Naive B cell (primary cell): Measurements from ENCODE around the gene LXN. TPM values are rescaled to one million over a fixed set of nuclear protein-coding genes. Genes with fewer than 3 reads are reported as not detected.
A peak's percentile ranks its signal among the peaks of the same experiment; 100 is the strongest.

ENCODE experiments used
- ATAC-seq, 2 donors: fragments of 150-1000 bp; cut with Tn5 transposase; 2 replicates each; pipeline ENCODE4 v1.10.0; 2021; ENCODE audit warnings: low read depth in 2 of 2, mild to moderate bottlenecking in 2 of 2, moderate library complexity in 2 of 2
- DNase-seq: peaks from one replicate; pipeline ENCODE4 v3.0.0; 2022
- H3K27ac Mint-ChIP-seq, 6 donors: one replicate each; pipeline ENCODE4 v1.8.0; 2020 to 2022; ENCODE audit warnings: mild to moderate bottlenecking in 6 of 6, mixed read lengths in 6 of 6, moderate library complexity in 5 of 6, inconsistent platforms in 2 of 6
- H3K27me3 Mint-ChIP-seq, 3 donors: one replicate each; pipeline ENCODE4 v1.8.0; 2021 to 2022; ENCODE audit warnings: mixed read lengths in 3 of 3, mild to moderate bottlenecking in 1 of 3
- H3K36me3 Mint-ChIP-seq, 2 donors: one replicate each; pipeline ENCODE4 v1.8.0; 2020 to 2022; ENCODE audit warnings: mixed read lengths in 2 of 2, inconsistent platforms in 1 of 2, mild to moderate bottlenecking in 1 of 2
- H3K4me1 Mint-ChIP-seq, 3 donors: one replicate each; pipeline ENCODE4 v1.8.0; 2020 to 2022; ENCODE audit warnings: mixed read lengths in 3 of 3, inconsistent platforms in 1 of 3, mild to moderate bottlenecking in 1 of 3, moderate library complexity in 1 of 3
- H3K4me3 Mint-ChIP-seq, 8 donors: one replicate each; pipeline ENCODE4 v1.8.0; 2020 to 2022; ENCODE audit warnings: mild to moderate bottlenecking in 8 of 8, mixed read lengths in 8 of 8, moderate library complexity in 8 of 8, inconsistent platforms in 2 of 8
- H3K9me3 Mint-ChIP-seq, 7 donors: one replicate each; pipeline ENCODE4 v1.8.0; 2020 to 2022; ENCODE audit warnings: mixed read lengths in 7 of 7, mild to moderate bottlenecking in 5 of 7, inconsistent platforms in 2 of 7, moderate library complexity in 1 of 7
- polyA plus RNA-seq, 6 donors: library from polyadenylated mRNA; unstranded; fragments of 300-500 nt; fragmentation: Illumina TruSeq; gene quantifications; one replicate each; pipeline ENCODE4 v1.2.3, GENCODE V29; 2021; ENCODE audit warnings: low read depth in 6 of 6

LXN gene
- 10 to 100 TPM in 4 of 6 donors, 1 to 10 TPM in 2; 6.2 to 15.4 (median 12.0) TPM for polyA plus RNA-seq

GRCh38 chr3:158672215-158673176 is at the start of gene LXN:
Gene LXN (minus strand): TSS chr3:158672648. CDS start chr3:158672478, 170 bp downstream.
- peak within 1 kb of the TSS; percentile 70 to 96 (median 90) for H3K27ac Mint-ChIP-seq
- no peaks in the 10 kb centered on the region for H3K27me3 Mint-ChIP-seq
- peaks cover 0 to 16% of the 10 kb centered on the region in 2 donors for H3K36me3 Mint-ChIP-seq
- peaks cover 18 to 28% (median 23%) of the 10 kb centered on the region in 3 donors for H3K4me1 Mint-ChIP-seq
- DNase-seq = peak; percentile 63
- peak; percentile 94 to 95 for ATAC-seq
- no peaks in the 10 kb centered on the region for H3K9me3 Mint-ChIP-seq
- peak within 1 kb of the TSS; percentile 89 to 97 (median 95) for H3K4me3 Mint-ChIP-seq

- H3K4me3 Mint-ChIP-seq = peak overlapping the region in 3 of 8 donors; percentile 70 to 89 (median 85)
- H3K9me3 Mint-ChIP-seq = peaks cover 0 to 3% (median 0%) of the 10 kb centered on the region in 7 donors
- H3K27ac Mint-ChIP-seq = no peak overlapping the region
- peaks cover 17 to 29% (median 20%) of the 10 kb centered on the region in 3 donors for H3K4me1 Mint-ChIP-seq
- DNase-seq (no peak), ATAC-seq (no peak)
- peaks cover 0 to 6% of the 10 kb centered on the region in 2 donors for H3K36me3 Mint-ChIP-seq
- H3K27me3 Mint-ChIP-seq = no peaks in the 10 kb centered on the region
These were observed 49.7 kb upstream of the LXN start for GRCh38 chr3:158722108-158722507.

GRCh38 chr3:158718490-158719170 is 46.2 kb upstream of the LXN start:
- Mint-ChIP-seq H3K9me3 (peaks cover 0 to 3% (median 0%) of the 10 kb centered on the region in 7 donors), H3K36me3 (peaks cover 0 to 10% of the 10 kb centered on the region in 2 donors), H3K4me3 (no peak overlapping the region), H3K27me3 (no peaks in the 10 kb centered on the region), H3K4me1 (peaks cover 18 to 28% (median 21%) of the 10 kb centered on the region in 3 donors), H3K27ac (peak overlapping the region in 1 of 6 donors; percentile 20)
- no peak for DNase-seq
- no peak for ATAC-seq

- H3K27me3 Mint-ChIP-seq = no peaks in the 10 kb centered on the region
These were observed 45.1 kb upstream of the LXN start for GRCh38 chr3:158717576-158717975.

GRCh38 chr3:158713094-158713499 is 40.6 kb upstream of the LXN start:
- DNase-seq (no peak), ATAC-seq (no peak)
- H3K9me3 Mint-ChIP-seq = no peaks in the 10 kb centered on the region
- H3K27ac Mint-ChIP-seq = peak overlapping the region in 1 of 6 donors; percentile 26
- no peaks in the 10 kb centered on the region for H3K27me3 Mint-ChIP-seq
- H3K4me1 Mint-ChIP-seq = peaks cover 10 to 18% (median 14%) of the 10 kb centered on the region in 3 donors
- peaks cover 0 to 24% of the 10 kb centered on the region in 2 donors for H3K36me3 Mint-ChIP-seq
- no peak overlapping the region for H3K4me3 Mint-ChIP-seq

More at GRCh38 chr3:158717576-158717975, 45.1 kb upstream of the LXN start:
- Mint-ChIP-seq H3K36me3 (peaks cover 0 to 15% of the 10 kb centered on the region in 2 donors), H3K27ac (peak overlapping the region in 1 of 6 donors; percentile 8), H3K4me1 (peaks cover 9 to 18% (median 13%) of the 10 kb centered on the region in 3 donors), H3K9me3 (peaks cover 0 to 2% (median 0%) of the 10 kb centered on the region in 7 donors), H3K4me3 (no peak overlapping the region)
- DNase-seq (no peak), ATAC-seq (no peak)

- Mint-ChIP-seq H3K4me1 (peaks cover 7 to 15% (median 14%) of the 10 kb centered on the region in 3 donors), H3K27ac (no peak overlapping the region), H3K9me3 (no peaks in the 10 kb centered on the region), H3K36me3 (peaks cover 2 to 29% of the 10 kb centered on the region in 2 donors), H3K27me3 (no peaks in the 10 kb centered on the region), H3K4me3 (no peak overlapping the region)
- ATAC-seq = no peak
- no peak for DNase-seq
These were observed 40.0 kb upstream of the LXN start for GRCh38 chr3:158712443-158712842.

- H3K27me3 Mint-ChIP-seq = no peaks in the 10 kb centered on the region
- no peak overlapping the region for H3K4me3 Mint-ChIP-seq
- ATAC-seq = no peak
- H3K27ac Mint-ChIP-seq = no peak overlapping the region
- H3K9me3 Mint-ChIP-seq = no peaks in the 10 kb centered on the region
- DNase-seq = no peak
- peaks cover 3 to 10% (median 8%) of the 10 kb centered on the region in 3 donors for H3K4me1 Mint-ChIP-seq
- peaks cover 8 to 29% of the 10 kb centered on the region in 2 donors for H3K36me3 Mint-ChIP-seq
These were observed 39.4 kb upstream of the LXN start for GRCh38 chr3:158711886-158712285.

- Mint-ChIP-seq H3K4me1 (peaks cover 8 to 10% (median 10%) of the 10 kb centered on the region in 3 donors), H3K36me3 (peaks cover 18 to 29% of the 10 kb centered on the region in 2 donors), H3K27ac (no peak overlapping the region), H3K9me3 (no peaks in the 10 kb centered on the region), H3K27me3 (no peaks in the 10 kb centered on the region), H3K4me3 (no peak overlapping the region)
- ATAC-seq (no peak), DNase-seq (no peak)
These were observed 38.2 kb upstream of the LXN start for GRCh38 chr3:158710601-158711000.

- no peaks in the 10 kb centered on the region for H3K9me3 Mint-ChIP-seq
- DNase-seq (no peak), ATAC-seq (no peak)
- H3K27ac Mint-ChIP-seq = peak overlapping the region in 3 of 6 donors; percentile 29 to 56 (median 41)
- peaks cover 18 to 29% of the 10 kb centered on the region in 2 donors for H3K36me3 Mint-ChIP-seq
- no peaks in the 10 kb centered on the region for H3K27me3 Mint-ChIP-seq
- H3K4me3 Mint-ChIP-seq = peak overlapping the region in 1 of 8 donors; percentile 23
- peaks cover 5 to 10% (median 10%) of the 10 kb centered on the region in 3 donors for H3K4me1 Mint-ChIP-seq
These were observed 37.2 kb upstream of the LXN start for GRCh38 chr3:158709666-158710083.

GRCh38 chr3:158703566-158703965 is 31.1 kb upstream of the LXN start:
- Mint-ChIP-seq H3K4me3 (no peak overlapping the region), H3K36me3 (peaks cover 26 to 30% of the 10 kb centered on the region in 2 donors), H3K4me1 (peaks cover 0 to 7% (median 0%) of the 10 kb centered on the region in 3 donors), H3K27ac (no peak overlapping the region), H3K9me3 (no peaks in the 10 kb centered on the region), H3K27me3 (no peaks in the 10 kb centered on the region)
- no peak for ATAC-seq
- no peak for DNase-seq

GRCh38 chr3:158702815-158703481 is 30.5 kb upstream of the LXN start:
- H3K4me1 Mint-ChIP-seq = peaks cover 0 to 7% (median 0%) of the 10 kb centered on the region in 3 donors
- ATAC-seq (no peak), DNase-seq (no peak)
- H3K27me3 Mint-ChIP-seq = no peaks in the 10 kb centered on the region
- peak overlapping the region in 1 of 6 donors; percentile 41 for H3K27ac Mint-ChIP-seq
- H3K36me3 Mint-ChIP-seq = peaks cover 22 to 30% of the 10 kb centered on the region in 2 donors
- no peaks in the 10 kb centered on the region for H3K9me3 Mint-ChIP-seq
- no peak overlapping the region for H3K4me3 Mint-ChIP-seq

GRCh38 chr3:158701420-158702065 is 29.1 kb upstream of the LXN start:
- ATAC-seq = no peak
- H3K4me3 Mint-ChIP-seq = no peak overlapping the region
- H3K27ac Mint-ChIP-seq = peak overlapping the region in 1 of 6 donors; percentile 16
- no peaks in the 10 kb centered on the region for H3K27me3 Mint-ChIP-seq
- peaks cover 0 to 6% (median 0%) of the 10 kb centered on the region in 3 donors for H3K4me1 Mint-ChIP-seq
- H3K36me3 Mint-ChIP-seq = peaks cover 19 to 20% of the 10 kb centered on the region in 2 donors
- no peak for DNase-seq
- no peaks in the 10 kb centered on the region for H3K9me3 Mint-ChIP-seq
